Measurements from ENCODE around the gene FAU. TPM values are rescaled to one million over a fixed set of nuclear protein-coding genes. Genes with fewer than 3 reads are reported as not detected.

Gene FAU
- total and polyA plus RNA-seq, 2 of the 13 experiments (the other 11 are each of a cell fraction or from before 2014, with no cell fraction given) = 374 to 869 TPM

GRCh38 chr11:65110354-65110861 is 11.5 kb downstream of the FAU start (continued):
- TF ChIP-seq THAP8 (CRISPR knock-in tag; IDR thresholded peaks at IDR 0.05; ENCODE audit: borderline replicate concordance) = 0 out of 2 replicates have a peak, but pooled peaks have one; percentile 9
- peak; percentile 79 for TF ChIP-seq RBM22 (optimal IDR thresholded peaks at IDR 0.05; ENCODE audit: low read length)
- TF ChIP-seq, protein P1, sequence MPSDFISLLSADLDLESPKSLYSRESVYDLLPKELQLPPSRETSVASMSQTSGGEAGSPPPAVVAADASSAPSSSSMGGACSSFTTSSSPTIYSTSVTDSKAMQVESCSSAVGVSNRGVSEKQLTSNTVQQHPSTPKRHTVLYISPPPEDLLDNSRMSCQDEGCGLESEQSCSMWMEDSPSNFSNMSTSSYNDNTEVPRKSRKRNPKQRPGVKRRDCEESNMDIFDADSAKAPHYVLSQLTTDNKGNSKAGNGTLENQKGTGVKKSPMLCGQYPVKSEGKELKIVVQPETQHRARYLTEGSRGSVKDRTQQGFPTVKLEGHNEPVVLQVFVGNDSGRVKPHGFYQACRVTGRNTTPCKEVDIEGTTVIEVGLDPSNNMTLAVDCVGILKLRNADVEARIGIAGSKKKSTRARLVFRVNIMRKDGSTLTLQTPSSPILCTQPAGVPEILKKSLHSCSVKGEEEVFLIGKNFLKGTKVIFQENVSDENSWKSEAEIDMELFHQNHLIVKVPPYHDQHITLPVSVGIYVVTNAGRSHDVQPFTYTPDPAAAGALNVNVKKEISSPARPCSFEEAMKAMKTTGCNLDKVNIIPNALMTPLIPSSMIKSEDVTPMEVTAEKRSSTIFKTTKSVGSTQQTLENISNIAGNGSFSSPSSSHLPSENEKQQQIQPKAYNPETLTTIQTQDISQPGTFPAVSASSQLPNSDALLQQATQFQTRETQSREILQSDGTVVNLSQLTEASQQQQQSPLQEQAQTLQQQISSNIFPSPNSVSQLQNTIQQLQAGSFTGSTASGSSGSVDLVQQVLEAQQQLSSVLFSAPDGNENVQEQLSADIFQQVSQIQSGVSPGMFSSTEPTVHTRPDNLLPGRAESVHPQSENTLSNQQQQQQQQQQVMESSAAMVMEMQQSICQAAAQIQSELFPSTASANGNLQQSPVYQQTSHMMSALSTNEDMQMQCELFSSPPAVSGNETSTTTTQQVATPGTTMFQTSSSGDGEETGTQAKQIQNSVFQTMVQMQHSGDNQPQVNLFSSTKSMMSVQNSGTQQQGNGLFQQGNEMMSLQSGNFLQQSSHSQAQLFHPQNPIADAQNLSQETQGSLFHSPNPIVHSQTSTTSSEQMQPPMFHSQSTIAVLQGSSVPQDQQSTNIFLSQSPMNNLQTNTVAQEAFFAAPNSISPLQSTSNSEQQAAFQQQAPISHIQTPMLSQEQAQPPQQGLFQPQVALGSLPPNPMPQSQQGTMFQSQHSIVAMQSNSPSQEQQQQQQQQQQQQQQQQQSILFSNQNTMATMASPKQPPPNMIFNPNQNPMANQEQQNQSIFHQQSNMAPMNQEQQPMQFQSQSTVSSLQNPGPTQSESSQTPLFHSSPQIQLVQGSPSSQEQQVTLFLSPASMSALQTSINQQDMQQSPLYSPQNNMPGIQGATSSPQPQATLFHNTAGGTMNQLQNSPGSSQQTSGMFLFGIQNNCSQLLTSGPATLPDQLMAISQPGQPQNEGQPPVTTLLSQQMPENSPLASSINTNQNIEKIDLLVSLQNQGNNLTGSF (CRISPR knock-in tag; IDR thresholded peaks at IDR 0.05) = no peak
- TF ChIP-seq USF2 (IDR thresholded peaks at IDR 0.05; ENCODE audit: low read depth, low read length) = no peak
- TF ChIP-seq USF2 (CRISPR knock-in tag; IDR thresholded peaks at IDR 0.05; ENCODE audit: borderline replicate concordance) = no peak
- TF ChIP-seq ZNF468 (CRISPR knock-in tag; IDR thresholded peaks at IDR 0.05) = no peak
- TF ChIP-seq GTF3A (CRISPR knock-in tag; conservative IDR thresholded peaks at IDR 0.05) = no peak
- TF ChIP-seq, protein P2, sequence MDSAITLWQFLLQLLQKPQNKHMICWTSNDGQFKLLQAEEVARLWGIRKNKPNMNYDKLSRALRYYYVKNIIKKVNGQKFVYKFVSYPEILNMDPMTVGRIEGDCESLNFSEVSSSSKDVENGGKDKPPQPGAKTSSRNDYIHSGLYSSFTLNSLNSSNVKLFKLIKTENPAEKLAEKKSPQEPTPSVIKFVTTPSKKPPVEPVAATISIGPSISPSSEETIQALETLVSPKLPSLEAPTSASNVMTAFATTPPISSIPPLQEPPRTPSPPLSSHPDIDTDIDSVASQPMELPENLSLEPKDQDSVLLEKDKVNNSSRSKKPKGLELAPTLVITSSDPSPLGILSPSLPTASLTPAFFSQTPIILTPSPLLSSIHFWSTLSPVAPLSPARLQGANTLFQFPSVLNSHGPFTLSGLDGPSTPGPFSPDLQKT (CRISPR knock-in tag; IDR thresholded peaks at IDR 0.05; ENCODE audit: borderline replicate concordance) = no peak
- no peak for TF ChIP-seq ZNF615 (CRISPR knock-in tag; IDR thresholded peaks at IDR 0.05; ENCODE audit: borderline replicate concordance)
- no peak for TF ChIP-seq ZNF589 (CRISPR knock-in tag; conservative IDR thresholded peaks at IDR 0.05)
- TF ChIP-seq, protein P3, sequence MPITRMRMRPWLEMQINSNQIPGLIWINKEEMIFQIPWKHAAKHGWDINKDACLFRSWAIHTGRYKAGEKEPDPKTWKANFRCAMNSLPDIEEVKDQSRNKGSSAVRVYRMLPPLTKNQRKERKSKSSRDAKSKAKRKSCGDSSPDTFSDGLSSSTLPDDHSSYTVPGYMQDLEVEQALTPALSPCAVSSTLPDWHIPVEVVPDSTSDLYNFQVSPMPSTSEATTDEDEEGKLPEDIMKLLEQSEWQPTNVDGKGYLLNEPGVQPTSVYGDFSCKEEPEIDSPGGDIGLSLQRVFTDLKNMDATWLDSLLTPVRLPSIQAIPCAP (CRISPR knock-in tag; IDR thresholded peaks at IDR 0.05; ENCODE audit: low read depth) = no peak
- TF ChIP-seq TEAD3 (CRISPR knock-in tag; optimal IDR thresholded peaks at IDR 0.05; ENCODE audit: borderline replicate concordance) = no peak
- 0 out of 2 replicates have a peak, but pooled peaks have one; percentile 17 for TF ChIP-seq ZNF331 (CRISPR knock-in tag; IDR thresholded peaks at IDR 0.05)
- no peak for TF ChIP-seq CBFB (CRISPR knock-in tag; IDR thresholded peaks at IDR 0.05)
- no peak for TF ChIP-seq ZNF230 (CRISPR knock-in tag; IDR thresholded peaks at IDR 0.05)
- TF ChIP-seq TSC22D2 (CRISPR knock-in tag; IDR thresholded peaks at IDR 0.05; ENCODE audit: borderline replicate concordance) = 0 out of 2 replicates have a peak, but pooled peaks have one; percentile 44
- TF ChIP-seq MXD3 (CRISPR knock-in tag; IDR thresholded peaks at IDR 0.05) = no peak
- no peak for TF ChIP-seq ZNF367 (CRISPR knock-in tag; IDR thresholded peaks at IDR 0.05; ENCODE audit: borderline replicate concordance)

All from HepG2 (cell line).